Measurements from ENCODE around the gene COL6A1.

The COL6A1 gene

DNA sequence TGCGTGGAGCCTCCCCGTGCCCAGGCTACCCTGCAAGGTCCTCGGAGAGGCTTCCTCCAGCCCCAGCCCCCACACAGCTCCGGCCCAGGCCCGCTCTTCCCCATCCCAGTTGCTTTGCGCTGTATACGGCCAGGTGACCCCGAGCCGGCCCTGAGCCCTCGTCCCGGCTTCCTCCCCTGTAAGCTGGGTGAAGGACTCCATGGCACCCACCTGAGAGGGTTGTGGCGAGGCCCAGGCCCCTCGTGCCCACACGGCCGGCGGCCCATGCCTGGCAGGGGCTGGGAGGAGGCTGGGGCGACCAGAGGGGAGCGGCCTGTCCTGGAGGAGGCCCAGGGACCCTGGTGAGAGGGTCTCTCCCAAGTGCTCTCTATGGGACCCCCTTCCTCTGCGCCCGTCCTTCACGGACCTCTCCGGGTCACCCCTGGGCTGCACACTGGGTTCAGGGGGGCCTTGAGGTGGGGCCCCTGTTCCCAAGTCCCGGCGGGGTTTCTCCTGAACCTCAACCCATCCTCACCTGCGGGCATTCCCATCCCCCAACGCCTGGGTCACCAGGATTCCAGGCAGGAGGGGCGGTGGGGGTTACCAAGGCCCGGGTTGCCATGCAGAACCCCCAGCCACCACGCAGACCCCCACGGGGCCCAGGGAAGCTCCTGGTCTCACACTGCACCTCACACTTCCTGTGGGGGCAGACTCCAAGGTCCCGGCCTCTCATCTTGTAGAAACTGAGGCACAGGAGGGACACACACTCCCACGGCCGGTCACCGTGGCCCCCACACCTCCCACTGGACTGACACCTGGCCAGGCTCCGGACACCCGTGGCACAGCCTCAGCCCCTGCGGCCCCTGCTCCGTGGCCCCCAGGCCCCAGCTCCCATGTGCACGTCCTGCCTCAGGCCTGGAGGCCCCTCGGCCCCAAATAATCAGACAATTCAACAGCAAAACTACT lies 25.2 kb downstream of the COL6A1 start:
- DNase-seq, result no peak

- DNase-seq, result no peak
These were observed 25.9 kb downstream of the COL6A1 start for GRCh38 chr21:46007492-46007868.

GRCh38 chr21:46008893-46009621 lies 27.5 kb downstream of the COL6A1 start:
- DNase-seq, result no peak

DNA sequence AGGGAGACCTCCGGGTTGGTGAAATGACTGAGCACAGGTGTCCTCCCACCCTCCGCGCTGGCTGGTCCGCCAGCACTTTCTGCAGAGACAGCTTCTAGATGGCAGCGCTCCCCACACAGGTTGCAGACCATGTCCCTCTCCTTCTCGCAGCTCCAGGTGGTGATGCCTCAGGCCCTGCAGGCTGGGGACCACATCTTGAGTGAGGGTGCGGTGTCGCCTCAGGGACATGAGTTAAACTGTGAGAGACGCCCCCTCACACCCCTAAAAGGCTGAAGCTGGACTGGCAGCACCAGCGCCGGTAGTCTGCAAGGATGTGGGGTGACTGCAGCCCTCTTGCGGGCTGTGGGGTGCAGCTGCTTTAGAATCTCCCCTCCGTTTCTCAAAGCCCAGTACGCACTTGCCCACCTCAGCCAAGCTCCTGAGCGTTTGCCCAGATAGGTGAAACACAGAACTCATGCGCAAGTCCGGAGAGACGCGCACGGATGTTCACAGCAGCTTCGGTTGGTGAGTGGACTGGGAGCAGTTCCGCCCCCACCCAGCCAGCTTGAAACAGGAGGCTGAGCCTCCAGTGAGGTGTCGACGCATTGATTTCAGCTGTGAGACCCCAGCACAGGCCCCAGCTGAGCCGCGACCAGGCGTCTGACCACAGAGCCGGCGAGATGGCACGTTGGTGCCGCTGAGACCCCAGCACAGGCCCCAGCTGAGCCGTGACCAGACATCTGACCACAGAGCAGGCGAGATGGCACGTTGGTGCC lies 28.6 kb downstream of the COL6A1 start:
- DNase-seq, result no peak

- no peak for DNase-seq
These were observed 29.8 kb downstream of the COL6A1 start for GRCh38 chr21:46011267-46011967.

GRCh38 chr21:46012154-46012553 lies 30.6 kb downstream of the COL6A1 start:
- DNase-seq, result no peak

- DNase-seq, result no peak
These were observed 33.3 kb downstream of the COL6A1 start for GRCh38 chr21:46014828-46015227.

GRCh38 chr21:46017148-46017547 lies 35.6 kb downstream of the COL6A1 start:
- DNase-seq, result no peak

- DNase-seq, result no peak
These were observed 36.1 kb downstream of the COL6A1 start for GRCh38 chr21:46017695-46018094.

DNA sequence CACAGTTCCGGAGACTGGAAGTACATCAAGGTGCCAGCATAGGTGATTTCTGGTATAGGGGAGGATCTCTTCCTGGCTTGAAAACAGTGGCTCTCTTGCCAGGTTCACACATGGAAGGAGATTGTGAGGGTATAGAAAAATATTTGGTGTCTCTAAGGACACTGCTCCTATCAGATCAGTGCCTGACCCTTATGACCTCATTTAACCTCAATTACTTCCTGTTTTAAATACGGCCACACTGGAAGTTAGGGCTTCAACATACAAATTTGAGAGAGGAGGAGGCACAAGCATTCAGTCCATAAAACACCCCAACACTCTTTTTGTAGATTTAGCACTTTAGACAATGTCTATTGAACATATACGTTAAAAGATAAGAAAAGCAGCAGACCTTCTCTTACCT lies 37.0 kb downstream of the COL6A1 start:
- DNase-seq, result no peak

DNA sequence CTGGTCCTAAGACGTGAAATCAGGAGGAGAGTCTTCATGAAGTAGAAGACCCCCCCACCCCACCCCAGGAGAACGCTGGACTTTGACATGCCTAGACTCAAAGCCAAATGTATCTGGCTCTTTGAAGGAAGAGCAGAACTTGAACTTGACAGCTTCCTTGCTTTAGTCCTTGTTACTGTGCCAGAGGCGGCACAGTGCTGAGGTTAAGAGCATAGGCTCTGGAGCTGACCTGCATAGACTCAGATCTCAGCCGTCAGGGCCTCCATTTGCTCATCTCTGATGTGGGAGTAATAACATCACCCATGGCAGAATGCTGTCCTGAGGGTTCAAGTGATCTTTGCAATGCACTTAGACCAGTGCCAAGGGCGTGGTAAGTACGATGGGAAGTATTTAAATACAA lies 39.0 kb downstream of the COL6A1 start:
- DNase-seq, result no peak

GRCh38 chr21:46021398-46021797 lies 39.8 kb downstream of the COL6A1 start:
- no peak for DNase-seq

GRCh38 chr21:46021978-46022544 lies 40.5 kb downstream of the COL6A1 start:
- DNase-seq, result no peak

- no peak for DNase-seq
These were observed 41.3 kb downstream of the COL6A1 start for GRCh38 chr21:46022551-46023525.

DNA sequence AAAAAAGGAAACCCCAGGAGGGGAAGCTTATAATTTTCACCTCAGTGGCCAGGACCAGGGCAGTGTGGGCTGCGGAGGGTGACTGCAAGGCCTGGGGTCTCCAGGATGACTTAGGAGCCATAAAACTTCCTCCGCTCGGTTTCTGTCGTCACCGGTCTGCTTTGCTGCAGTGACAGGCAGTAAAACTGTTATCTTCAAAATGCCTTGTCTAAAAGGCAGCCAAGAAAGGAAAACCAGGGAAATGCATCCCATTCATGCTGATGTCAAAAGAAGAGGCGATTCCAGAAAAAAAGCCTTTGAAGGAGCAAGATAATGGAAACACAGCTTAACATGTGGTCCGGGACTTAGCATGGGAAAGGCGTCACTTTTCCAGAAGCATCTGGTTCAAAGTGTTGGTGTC lies 42.0 kb downstream of the COL6A1 start:
- DNase-seq, result no peak

- DNase-seq, result no peak
These were observed 42.6 kb downstream of the COL6A1 start for GRCh38 chr21:46024141-46024540.

- DNase-seq, result no peak
These were observed 43.7 kb downstream of the COL6A1 start for GRCh38 chr21:46025113-46025770.

DNA sequence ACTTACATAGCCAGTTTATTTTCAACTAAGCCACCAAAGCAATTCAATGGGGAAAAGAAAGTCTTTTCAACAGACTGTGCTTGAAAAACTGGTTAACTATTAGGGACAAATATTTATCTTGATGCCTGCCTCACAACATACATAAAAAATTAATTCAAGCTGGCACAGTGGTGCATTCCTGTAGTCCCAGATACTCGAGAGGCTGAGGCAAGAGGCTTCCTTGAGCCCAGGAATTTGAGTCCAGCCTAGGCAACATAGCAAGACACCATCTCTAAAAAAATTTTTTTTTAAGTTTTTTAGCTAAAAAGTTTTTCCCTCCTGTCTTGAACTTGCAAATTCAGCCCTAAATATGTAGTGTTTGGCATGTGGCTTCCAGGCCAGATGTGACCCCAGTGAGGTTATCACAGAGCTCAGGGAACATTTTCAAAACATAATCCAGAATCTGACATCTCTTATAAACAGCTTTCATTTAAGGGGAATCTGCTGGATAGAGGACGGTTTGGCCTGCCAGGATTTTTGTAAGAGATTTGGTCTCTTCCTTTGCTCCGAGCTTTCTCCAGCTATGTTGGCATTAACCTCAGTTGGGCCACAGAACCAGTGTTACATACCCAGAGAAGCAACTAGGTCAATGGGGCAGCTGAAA lies 46.4 kb downstream of the COL6A1 start:
- DNase-seq, result no peak

- no peak for DNase-seq
These were observed 47.1 kb downstream of the COL6A1 start for GRCh38 chr21:46028573-46029091.
